ENCODE measurements around the gene BCL2L12.

The BCL2L12 gene

DNA sequence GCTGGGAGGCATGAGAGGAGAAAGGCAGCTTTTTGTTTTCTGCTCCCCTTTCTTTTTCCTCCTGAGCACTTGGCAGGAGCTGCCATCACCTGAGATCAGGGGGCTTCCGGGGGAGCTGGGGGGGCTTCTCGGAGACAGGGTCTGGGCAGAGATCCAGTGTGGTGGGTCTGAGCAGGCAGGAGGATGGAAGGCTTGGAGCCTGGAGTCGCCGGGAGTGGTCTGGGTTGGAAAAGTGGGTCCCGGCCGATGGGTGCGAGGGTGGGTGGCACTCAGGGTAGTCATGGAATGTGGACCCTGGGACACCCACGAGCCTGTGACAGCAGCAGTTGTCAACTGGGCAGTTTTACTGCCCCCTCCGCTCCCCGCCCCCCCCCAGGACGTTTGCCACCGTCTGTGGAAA is 21.4 kb downstream of the BCL2L12 start:
- no peak for DNase-seq

DNA sequence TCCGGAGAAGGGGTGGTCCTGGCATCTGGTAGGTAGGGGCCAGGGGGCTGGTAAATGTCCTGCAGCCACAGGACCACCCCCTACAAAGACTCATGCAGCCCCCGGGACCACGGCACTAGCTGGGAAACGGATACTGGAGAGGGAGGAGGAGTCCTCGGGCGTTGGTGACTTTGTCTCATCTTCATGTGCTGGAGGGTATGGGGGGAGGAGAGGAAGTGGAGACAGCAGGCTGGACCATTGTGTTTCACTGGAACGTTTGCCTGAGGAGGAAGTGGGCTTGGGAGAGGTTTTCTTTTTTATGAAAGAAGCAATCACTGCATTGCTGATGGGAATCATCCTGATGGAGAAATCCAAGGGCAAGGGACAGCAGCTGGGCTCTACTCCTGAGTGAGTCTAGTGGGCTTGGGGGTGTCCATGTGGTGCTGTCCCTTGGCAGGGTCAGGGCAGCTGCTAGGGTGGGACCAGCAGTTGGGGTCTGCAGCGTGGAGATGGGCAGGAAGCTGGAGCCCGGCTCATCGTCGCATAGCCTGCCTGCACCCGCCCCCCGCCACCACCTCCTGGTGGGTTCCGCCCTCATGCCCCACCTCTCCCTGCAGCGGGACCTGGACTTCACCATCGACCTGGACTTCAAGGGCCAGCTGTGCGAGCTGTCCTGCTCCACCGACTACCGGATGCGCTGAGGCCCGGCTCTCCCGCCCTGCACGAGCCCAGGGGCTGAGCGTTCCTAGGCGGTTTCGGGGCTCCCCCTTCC is 22.0 kb downstream of the BCL2L12 start:
- DNase-seq = no peak

DNA sequence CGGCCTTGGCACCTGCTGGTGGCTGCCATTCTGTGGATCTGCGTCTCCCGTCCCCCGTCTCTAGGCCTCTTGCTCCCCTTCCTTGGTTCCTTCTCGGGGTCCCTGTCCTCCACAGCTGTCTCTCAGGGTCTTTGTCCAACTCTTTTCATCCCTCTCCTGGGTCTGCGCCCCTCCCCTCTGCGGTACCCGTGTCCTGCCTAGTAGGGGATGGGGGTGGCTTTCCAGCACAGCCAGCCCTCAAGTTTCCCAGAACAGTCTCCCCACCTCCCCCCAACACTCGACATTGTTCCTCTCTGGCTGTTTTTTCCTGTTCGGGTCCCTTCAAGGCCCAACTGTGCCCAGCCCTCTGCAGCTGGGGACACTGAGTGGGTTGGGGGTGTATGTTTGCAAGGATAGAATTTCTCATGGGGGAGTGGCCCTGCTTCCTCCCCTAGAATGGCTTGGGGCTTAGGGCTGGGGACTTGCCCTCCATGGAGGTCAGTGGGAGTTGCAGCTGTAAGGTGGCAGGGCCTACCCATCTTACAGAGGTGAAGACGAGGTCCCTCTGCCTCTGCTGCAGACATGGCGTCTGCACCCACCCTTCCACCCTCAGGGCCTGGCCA is 22.9 kb downstream of the BCL2L12 start:
- DNase-seq = no peak

DNA sequence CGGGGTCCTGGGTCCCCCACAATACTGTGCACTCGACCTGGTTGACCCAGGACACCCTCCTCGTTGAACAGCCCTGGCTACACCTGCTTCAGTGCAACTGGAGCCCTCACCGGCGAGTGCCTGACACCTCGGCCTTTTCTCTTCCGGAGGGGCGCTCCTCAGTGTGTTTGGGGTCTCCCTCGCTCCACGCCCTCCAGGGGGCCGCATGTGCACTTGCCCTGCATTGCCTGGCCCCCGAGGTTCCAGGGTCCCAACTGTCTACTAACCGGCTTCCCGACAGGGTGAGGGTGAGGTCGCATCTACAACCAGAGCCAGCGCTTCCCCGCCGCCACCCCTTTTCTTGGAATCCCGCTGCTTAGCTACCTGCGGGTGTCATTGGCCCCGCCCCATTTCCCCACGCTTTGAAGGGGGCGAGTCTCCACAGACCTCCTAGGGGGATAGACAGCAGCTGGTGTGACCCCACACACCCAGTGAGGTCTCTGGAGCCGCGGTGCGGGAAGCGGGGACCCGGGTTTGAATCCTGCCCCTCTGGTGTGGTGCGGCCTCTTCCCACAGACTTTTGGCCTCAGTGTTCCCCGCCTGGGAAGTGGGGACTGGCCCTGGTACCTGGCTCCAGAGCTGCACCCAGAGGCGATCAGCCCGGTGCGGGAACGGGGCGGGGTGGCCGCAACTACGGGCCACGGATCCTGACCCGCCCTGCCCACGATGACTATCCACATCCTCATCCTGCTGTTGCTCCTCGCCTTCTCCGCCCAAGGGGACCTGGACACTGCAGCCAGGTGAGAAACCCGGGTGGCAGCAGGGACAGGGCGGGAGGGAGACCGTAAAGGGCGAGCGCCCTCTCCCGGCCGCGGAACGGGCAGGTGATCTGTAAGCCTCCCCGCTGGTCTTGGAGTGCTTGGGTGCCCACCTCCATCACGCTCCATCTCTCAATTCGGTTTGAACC is 23.7 kb downstream of the BCL2L12 start, which contains the start of gene ADM5:
TSS of gene ADM5 (plus strand) at position 462 of the 946 bp plus-strand sequence. CDS start at position 706, 244 bp downstream.
- peak; percentile 25 for DNase-seq

DNA sequence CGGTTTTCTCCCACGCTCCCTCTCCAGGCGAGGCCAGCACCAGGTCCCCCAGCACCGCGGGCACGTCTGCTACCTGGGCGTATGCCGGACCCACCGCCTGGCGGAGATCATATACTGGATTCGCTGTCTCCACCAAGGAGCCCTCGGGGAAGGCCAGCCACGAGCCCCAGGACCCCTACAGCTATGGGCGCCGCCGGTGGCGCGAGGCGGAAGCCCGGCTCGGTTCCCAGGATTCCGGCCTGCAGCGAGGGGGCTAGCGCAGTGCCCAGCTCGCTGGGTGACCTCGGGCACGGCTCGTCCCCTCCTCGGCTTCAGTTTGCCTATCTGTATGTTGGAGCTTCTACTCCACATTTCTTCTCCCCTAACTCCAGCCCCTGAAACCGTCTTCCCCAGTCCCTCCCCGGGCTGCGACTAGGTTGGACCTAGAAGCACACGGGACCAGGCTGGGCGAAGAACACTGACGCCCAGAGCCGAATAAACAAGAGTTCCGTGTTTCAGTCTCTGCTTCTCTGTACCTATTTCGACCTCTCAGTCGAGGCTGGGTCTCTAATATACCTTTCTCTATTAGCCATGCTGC is 24.4 kb downstream of the BCL2L12 start:
- no peak for DNase-seq

DNA sequence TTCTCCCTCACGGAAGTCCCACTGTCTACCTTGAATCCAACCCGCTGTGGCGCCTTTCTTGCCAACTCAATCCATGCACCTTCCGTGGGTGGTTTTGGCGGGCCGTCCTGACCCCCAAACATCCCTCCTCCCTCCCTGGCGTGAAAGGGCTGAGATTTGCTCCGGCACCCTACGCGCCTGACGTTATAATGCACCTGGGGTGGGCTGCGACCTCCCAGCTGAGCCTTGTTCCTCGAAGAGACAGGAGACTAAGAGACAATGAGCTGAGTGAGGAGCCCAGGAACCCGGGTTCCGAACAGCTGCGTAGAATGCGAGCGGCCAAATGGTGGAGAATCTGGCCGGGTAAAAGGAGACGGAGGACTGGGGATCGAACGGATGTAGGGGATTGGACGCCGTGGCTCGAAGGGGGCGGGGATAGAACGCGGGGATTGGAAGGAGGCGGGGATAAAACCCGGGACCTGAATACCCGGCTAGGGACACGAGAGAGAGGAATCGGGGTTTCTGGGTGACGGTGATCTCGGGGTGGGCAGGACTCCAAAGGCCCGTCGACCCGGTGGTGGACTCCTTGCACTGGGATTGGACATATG is 25.0 kb downstream of the BCL2L12 start, which contains the start of gene CPT1C:
TSS of gene CPT1C (plus strand) at position 461 of the 587 bp plus-strand sequence. CDS start 1,137 bp downstream, outside the sequence.
- DNase-seq = peak; percentile 52

DNA sequence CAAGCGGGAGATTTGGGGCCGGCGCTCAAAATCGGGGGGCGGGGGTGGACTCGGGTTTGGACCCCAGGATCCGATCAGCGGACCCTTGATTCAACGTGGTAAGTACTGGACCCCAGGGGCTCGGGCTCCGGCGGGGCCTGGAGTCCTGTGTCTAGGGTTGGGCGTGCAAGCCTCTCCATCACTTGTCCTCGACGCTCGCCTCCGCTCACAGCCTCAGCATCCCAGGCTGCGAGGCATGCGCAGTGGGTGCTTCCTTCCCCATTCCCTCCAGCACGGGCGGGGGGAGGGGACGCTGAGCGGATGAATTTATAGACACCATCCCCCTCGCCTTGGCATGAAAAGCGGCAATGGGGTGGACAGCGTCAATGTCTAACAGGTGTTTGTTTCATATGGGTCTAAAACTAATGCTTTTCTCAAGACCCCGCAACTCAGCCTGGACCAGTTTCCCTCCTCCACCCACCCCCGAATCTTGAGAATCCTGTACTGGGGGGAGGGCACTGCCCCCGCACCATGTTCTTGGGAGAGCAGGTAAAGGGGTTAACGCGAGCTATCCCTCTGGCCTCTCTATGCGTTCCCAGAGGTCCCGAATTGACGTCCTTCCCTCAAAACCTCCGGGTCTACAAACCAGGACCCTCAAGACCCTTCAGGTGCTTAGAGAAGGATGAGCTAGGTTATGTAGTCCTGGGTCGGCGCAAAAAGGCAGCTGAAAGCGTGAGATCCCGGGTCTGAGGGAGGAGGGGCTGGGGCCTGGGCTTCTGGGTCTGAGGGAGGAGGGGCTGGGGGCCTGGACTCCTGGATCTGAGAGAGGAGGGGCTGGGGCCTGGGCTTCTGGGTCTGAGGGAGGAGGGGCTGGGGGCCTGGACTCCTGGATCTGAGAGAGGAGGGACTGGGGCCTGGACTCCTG is 25.8 kb downstream of the BCL2L12 start:
- DNase-seq = peak; percentile 29

DNA sequence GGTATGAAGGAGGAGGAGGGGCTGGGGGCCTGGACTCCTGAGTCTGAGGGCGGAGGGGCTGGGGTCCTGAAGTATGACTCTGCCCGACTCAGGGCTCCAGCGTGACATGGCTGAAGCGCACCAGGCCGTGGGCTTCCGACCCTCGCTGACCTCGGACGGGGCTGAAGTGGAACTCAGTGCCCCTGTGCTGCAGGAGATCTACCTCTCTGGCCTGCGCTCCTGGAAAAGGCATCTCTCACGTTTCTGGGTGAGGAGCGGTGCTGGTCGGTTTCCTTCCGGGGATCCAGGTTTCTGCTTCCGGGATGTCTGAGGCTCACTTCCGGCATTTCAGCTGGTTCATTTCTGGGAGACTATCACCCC is 26.4 kb downstream of the BCL2L12 start:
- DNase-seq = no peak

DNA sequence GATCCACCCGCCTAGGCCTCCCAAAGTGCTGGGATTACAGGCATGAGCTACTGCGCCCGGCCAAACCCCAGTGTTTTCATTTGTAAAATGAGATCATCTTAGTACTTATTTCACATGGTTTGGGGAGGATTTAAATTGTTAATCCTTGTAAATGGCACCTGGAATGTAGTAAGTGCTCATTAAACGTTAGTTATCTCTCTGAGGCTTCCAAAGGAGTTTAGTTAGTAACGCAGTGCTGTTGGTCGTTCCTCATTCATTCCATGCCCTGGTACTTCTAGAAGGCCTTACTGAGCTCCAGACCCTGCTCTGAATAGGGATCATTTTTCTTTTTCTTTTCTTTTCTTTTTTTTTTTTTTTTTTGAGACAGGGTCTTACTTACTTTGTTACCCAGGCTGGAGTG is 30.4 kb downstream of the BCL2L12 start:
- no peak for DNase-seq

DNA sequence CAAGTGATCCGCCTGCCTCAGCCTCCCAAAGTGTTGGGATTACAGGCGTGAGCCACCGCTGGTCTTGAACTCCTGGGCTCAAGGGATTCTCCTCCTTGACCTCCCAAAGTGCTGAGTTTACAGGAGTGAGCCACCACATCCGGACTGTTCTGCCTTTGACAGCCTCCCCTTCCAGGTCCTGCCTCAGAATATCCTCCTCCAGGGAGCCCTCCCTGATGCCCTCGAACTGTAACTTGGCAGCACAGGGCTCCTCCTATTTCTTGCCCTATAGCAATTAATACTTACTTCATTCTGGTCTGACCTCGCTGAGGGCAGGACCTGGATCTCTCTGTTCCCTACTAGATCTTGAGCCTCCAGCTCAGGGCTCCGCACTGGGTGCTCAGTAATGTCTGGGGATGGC is 31.1 kb downstream of the BCL2L12 start:
- no peak for DNase-seq

DNA sequence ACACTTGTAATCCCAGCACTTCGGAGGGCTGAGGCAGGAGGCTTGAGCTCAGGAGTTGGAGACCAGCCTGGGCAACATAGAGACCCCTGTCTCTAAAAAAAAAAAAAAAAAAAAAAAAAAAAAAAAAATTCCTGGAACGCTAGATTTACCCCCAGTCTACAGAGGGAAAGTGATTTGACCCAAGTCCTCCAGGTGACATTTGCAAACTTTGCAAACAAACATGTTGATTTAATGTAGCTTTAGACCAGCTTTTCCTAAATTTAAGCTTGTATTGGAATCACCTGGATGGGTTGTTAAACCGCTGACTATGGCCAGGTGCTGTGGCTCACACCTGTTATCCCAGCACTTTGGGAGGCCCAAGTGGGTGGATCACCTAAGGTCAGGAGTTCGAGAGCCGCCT is 33.6 kb downstream of the BCL2L12 start:
- no peak for DNase-seq

DNA sequence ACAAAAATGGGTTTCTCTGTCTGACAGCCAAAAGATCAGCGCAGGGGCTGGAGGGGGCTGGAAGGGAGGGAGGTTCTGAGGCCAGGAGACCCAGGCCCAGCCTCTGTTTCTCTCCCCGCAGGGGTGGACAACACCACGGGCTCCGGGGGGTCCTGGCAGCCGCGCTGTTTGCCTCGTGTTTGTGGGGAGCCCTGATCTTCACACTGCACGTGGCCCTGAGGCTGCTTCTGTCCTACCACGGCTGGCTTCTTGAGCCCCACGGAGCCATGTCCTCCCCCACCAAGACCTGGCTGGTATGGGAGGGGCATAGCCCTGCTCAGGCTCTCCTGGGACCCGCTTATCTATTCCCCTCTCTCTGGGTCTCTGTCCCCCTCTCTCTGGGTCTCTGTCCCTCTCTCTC is 34.8 kb downstream of the BCL2L12 start:
- no peak for DNase-seq

DNA sequence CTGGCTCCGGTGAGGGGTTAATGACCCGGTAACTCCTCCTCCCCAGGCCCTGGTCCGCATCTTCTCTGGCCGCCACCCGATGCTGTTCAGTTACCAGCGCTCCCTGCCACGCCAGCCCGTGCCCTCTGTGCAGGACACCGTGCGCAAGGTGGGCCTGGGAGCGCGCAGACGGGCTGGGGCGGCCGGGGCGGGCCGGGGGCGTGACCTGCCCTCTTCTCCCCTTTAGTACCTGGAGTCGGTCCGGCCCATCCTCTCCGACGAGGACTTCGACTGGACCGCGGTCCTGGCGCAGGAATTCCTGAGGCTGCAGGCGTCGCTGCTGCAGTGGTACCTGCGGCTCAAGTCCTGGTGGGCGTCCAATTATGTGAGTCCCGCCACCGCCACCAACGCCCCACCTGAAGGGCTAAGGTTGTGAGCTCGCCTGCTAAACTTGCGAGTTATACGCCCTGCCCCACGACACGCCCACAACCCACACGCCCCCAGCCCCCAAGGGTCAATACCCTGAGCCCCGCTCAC is 35.6 kb downstream of the BCL2L12 start:
- DNase-seq = no peak

DNA sequence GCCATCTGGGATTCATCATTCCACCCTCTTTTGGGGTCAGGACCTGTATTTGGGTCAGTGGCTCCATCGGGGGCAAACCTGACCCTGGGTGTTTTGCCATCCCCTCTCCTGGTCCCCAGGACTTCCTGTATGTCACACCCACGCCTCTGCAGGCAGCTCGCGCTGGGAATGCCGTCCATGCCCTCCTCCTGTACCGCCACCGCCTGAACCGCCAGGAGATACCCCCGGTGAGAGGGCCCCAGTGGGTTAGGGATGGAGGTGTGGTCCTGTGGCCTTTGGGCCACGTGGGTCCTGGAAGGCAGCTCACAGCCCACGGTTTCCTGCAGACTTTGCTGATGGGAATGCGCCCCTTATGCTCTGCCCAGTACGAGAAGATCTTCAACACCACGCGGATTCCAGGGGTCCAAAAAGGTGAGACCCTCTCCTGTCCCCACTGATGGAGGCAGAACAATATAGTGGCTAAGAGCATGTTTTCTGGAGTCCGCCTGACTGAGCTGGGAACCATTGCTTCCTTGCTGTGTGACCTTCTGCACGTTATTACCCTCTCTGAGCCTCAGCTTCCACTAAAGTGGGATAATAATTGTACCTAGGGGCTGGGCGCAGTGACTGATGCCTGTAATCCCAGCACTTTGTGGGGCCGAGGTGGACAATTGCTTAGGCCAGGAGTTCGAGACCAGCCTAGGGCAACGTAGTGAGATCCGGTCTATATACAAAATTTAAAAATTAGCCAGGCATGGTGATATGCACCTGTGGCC is 39.3 kb downstream of the BCL2L12 start:
- no peak for DNase-seq

DNA sequence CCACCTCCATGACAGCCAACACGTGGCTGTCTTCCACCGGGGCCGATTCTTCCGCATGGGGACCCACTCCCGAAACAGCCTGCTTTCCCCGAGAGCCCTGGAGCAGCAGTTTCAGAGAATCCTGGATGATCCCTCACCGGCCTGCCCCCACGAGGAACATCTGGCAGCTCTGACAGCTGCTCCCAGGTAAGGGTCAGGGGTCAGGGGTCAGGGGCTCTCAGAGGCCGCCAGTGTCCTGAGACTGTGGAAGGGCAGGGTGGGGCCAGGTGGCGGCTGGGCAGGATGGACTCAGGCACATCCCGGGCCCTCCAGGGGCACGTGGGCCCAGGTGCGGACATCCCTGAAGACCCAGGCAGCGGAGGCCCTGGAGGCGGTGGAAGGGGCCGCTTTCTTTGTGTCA is 40.2 kb downstream of the BCL2L12 start:
- no peak for DNase-seq

DNA sequence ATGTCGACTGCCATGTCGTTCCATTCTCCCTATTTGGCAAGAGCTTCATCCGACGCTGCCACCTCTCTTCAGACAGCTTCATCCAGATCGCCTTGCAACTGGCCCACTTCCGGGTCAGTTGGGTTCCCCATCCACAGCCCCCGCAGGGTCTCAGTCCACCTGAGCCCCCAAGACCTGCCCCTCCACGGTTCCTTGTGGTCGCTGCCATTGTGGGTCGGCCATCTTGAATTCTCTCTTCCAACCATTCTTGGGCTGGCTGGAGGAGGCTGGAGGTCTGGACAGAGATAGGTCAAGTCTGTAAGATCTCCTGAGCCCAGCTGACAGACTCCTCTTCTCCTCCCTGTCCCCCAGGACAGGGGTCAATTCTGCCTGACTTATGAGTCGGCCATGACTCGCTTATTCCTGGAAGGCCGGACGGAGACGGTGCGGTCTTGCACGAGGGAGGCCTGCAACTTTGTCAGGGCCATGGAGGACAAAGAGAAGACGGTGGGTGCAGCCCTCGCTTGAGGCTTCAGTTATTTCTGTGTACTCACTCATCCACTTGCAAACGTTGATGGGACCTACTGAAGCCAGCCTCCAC is 44.7 kb downstream of the BCL2L12 start:
- DNase-seq = no peak

DNA sequence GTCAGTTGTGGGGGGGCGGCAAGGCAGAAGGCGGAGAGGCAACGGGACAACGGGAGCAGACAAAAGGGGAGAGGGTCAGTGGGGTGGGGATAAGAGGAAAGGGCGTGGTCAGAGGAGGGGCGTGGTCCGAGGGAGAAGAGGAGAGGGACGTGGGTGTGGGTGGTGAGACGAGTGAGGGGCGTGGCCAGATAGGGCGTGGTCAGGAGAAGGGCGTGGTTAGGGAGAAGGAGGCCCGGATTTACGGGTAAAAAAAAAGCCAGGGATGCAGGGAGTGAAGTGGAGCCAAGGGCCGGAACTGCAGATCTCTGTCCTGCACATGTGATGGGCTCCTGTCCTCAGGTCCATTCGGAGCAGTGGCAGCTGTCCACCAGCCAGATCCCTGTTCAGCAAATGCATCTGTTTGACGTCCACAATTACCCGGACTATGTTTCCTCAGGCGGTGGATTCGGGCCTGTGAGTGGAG is 46.7 kb downstream of the BCL2L12 start:
- no peak for DNase-seq

DNA sequence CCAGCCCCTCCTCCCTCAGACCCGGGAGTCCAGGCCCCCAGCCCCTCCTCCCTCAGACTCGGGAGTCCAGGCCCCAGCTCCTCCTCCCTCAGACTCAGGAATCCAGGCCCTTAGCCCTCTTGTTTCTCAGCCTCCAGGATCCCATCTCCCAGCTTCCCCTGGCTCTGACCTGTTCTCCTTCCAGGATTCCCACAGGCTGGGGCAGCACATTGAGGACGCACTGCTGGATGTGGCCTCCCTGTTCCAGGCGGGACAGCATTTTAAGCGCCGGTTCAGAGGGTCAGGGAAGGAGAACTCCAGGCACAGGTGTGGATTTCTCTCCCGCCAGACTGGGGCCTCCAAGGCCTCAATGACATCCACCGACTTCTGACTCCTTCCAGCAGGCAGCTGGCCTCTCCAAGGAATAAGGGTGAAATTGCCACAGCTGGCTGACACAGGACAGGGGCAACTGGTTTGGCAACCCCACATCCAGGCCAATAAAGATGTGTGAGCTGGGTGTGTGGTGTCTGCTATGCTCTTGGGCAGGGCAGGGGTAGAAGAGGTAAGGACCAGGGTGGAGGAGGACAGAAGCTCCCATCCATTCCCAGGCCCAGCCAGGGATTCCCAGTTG is 47.6 kb downstream of the BCL2L12 start:
- no peak for DNase-seq

DNA sequence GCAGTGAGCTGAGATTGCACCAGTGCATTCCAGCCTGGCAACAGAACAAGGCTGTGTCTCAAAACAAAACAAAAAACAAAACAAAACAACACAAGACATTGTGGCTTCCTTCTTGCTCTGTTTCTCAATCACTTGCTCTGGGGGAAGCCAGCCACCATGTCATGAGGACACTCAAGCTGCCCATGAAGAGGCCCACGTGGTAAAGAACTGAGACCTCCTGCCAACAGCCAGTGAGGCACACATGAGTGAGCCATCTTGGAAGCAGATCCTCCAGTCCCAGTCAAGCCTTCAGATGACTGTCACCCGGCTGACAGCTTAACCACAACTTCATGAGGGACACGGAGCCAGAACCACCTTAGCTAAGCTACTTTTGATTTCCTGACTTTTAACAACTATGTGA is 50.4 kb downstream of the BCL2L12 start:
- DNase-seq = no peak

DNA sequence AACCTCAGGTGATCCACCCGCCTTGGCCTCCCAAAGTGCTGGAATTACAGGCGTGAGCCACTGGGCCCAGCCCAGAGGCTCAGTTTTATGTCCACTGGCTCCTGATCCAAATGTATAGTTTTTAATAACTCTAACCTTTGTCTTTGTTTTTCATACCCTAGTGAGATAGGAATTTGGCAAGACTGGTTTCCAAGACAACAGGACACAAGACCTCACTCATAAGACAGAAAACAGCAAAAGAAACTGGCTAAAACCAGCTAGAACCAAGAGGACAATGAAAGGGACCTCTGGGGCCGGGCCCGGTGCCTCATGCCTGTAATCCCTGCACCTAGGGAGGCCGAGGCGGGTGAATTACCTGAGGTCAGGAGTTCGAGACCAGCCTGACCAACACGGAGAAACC is 52.8 kb downstream of the BCL2L12 start:
- DNase-seq = no peak

Data from CD4-positive, alpha-beta T cell treated with Interferon gamma for 1 hour (primary cell).